Left ventricle myocardium superior (tissue), 1 donor: ENCODE data around the gene HES4. TPM values are rescaled to one million over a fixed set of nuclear protein-coding genes. Genes with fewer than 3 reads are reported as not detected.
"Not testable (repeated sequence)": the region's sequence is repeated elsewhere in the genome, so short reads cannot be mapped to it uniquely, and the experiment has no call there.

Experiments used
- ATAC-seq: fragments of 200-7000 bp; cut with Tn5 transposase; one replicate; pipeline ENCODE4 v1.9.1; 2020; ENCODE audit warnings: mild to moderate bottlenecking, moderate library complexity
- DNase-seq: peaks from one replicate; pipeline ENCODE4 v3.0.0-alpha.2; 2020
- intact Hi-C: fragments of 100-400 bp; cut with micrococcal nuclease; formaldehyde crosslinking; loops from one replicate; pipeline ENCODE4 v1.11.0; 2022
- total RNA-seq: library from RNA; stranded (reverse); fragmentation: NEBNext Ultra II Directional; extraction: Animal tissue kit (Norgen Biotek cat#: 25700); gene quantifications from one replicate; pipeline ENCODE4 v1.2.1, GENCODE V29; 2021
- donor health status: DM: no; HTN: yes; CAD: no; lungs with severe emphysema.

The HES4 gene
- total RNA-seq, 1 donor from 2014 or later: 39.4 TPM

DNA sequence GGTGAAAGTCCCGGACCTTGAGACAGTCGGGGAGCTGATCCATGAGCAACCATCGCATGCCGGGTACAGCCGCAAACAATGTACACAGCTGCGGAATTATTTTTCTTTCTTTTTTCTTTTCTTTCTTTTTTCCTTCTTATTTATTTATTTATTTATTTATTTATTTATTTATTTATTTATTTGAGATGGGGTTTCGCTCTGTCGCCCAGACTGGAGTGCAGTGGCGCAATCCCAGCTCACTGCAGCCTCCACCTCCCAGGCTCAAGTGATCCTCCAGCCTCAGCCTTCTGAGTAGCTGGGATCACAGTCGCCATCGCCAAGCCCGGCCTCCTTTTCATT is 15.5 kb downstream of the HES4 start:
- DNase-seq (no peak), ATAC-seq (no peak)
- intact Hi-C loops: no loop called here

DNA sequence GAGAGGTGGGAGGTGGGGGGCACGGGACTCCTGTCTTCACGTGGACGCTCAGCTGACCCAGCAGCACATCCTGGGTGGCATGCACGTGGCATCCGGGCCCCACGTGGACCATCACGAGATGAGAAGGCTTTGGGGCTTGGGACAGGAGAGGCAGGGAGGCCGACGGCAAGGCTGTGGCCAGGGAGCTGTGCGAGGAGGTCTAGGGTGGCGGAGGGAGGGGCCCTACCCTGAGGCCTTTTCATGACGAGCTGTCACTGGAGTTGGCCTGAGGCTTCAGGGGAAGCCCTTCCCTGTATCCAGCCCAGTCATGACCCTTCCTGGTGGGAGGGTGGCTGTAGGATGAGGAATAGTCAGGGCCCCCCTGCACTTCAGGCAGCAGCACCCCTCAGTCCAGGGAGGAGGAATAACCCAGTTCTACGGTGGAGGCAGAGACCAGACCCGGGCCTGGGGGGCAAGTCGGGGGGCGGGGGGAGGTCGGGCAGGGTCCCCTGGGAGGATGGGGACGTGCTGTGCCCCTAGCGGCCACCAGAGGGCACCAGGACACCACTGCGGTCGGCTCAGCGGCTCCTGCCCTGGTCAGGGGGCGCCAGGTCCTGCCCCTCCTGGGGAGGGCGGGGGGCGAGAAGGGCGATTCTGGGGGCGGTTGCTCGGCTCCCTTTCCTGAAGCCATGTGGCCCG is 16.0 kb downstream of the HES4 start:
- intact Hi-C loops: no loop called here
- DNase-seq (peak; percentile 71), ATAC-seq (no peak)

DNA sequence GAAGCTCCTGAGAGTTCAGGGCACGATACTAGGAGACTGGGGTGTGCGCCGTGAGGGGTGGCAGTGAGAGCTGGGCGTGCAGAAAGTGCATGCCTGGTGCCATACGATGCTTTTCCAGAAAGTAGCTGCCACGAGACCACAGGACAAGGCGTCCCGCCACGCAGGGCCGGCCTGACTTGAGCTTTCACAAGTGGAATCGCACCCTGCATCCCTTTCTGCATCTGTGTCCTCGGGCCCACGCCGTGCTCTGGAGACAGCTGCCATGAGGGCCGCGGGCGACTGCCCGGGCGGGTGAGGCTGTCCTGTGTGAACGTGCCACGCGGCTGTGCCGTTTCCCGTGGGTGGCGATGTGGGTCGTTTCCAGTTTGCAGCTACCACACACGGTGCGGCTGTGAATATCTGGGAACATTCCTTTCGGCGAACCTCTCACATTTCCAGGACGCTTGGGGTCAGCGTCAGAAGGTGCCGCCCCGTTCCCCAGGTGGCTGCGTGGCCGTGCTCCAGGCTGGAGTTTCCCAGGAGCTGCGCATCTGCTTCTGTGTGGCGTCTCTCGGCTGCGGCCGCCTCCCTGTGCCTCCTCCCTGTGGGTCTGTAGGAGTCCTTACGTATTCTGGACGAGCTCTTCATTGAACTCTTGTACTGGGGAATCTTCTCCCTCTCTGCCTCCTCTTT is 17.0 kb downstream of the HES4 start:
- ATAC-seq: no peak
- intact Hi-C loops: no loop called here
- peak; percentile 43 for DNase-seq

DNA sequence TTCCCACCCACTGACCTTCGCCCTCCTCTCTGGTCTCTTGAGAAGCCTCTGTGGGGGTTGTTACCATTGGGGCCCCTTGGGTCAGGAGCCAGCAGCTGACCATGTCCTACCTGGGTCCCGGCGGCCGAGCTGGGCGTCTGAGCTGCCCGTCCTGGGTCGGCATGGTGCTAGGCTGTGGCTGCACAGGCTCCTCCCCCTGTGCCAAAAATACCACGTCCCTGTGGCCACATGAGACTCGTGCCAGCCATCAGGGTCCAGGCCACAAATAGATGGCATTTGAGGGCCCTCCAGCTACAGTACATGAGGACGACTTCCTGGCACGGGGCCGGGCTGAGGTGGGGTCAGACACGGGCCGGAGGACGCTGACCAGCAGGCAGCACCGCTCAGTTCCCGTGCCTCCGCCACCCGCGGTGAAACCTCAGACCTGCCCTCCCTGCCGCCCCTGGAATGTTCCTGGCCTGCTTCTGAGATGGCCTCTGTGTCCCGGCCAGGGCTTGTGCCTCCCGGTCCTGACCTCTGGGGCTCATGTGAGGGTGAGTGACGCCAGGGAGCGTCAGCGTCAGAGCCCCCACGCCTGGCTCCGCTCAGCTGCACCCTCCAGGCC is 17.8 kb downstream of the HES4 start, which contains the start of gene PERM1:
PERM1 (minus strand) TSS at position 139 of the 604 bp plus-strand sequence. CDS start 1,064 bp downstream, outside the sequence.
- DNase-seq (peak; percentile 91), ATAC-seq (peak; percentile 74)
- intact Hi-C loops: no loop called here

DNA sequence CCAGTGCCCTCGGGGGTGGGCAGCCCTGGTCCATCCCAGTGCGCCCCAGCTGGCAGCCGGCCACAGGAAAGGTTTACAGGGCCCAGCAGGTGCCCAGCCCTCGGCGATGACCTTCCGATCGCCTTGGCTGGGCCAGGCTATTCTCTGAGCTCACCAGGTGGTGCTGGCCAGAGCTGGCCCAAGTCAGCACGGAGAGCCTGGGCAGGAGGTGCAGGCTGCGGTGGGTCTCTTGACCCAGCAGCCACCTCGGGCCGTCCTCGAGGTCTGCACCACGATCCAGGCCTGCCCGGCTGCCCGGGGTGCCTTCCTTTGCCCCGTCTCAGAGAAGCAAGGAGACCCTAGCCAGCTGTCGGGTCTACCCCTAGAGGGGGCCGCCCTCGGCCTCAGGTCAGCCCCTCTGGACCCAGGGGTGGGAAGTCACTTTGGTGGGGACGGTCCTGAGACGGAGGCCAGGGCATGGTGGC is 18.4 kb downstream of the HES4 start:
- peak; percentile 65 for DNase-seq
- ATAC-seq: peak; percentile 11
- intact Hi-C loops: no loop called here

DNA sequence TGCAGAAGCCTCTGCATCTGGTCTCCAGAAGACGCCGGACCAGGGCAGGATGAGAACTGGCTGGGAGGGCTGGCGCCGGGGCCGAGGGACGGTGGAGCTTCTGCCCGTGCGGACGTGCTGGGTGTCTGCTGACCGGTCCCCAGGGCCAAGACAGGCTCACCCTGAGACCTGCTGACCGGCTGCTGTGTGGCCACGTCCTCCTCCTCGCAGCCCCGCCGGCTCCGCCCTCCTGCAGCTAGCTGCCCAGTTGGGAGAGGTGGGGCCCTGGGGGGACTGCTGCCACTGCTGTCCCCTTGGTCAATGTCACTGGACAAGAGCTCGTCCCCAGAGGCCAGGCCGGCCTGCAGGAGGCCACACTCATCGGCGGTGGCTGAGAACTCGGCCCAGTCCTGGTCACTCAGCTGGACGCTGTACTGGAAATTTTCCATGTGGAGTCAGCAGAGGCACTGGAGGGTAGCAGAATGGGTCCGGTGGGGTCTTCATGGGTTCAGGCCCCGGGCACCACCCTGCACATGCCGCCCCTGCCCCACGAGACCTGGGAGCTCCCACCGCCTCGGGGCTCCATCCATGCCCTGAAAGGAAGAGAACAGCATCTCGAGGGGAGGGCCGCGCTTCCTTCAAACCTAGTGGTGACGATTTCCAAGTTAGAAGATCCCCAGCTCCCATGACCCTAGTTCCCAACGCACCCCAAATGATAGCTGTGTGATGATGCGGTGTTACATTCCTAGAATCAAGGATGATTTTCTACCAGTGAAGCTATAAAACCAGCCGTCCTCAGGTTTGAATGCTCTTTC is 19.1 kb downstream of the HES4 start:
- ATAC-seq (peak; percentile 73), DNase-seq (peak; percentile 90)
- intact Hi-C loops: no loop called here

DNA sequence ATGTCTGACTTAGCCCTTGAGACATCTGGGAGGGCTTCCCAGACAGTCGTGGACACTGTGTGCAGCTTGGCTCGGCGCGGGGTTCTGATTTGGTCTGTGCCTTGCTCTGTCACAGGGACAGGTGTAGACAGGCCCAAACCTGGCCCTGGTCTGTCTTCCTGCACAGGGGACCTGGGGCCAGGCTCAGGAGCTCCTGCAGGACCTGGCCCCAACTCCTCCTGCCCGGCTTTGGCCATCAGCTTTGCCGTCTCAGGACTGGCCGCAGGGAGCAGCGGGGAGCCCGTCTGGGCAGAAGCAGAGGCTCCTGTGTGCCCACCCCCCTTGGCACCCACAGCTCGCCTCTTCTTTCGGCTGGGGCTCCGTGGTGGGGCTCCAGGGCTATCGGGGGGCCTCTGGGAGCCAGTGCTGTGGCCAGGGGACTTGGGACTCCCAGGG is 19.7 kb downstream of the HES4 start:
- intact Hi-C loops: no loop called here
- DNase-seq (peak; percentile 52), ATAC-seq (peak; percentile 1)

DNA sequence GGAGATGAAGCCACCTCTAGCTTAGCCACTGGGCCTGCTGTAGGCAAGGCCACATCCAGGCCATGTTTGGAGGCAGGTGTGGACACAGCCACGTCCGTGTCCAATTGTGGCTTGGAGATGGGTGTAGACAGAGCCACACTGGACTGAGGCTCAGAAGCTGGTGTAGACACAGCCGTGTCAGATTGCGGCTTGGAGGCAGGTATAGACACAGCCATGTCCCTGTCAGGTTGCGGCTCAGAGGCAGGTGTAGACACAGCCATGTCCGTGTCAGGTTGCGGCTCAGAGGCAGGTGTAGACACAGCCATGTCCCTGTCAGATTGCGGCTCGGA is 20.2 kb downstream of the HES4 start:
- intact Hi-C loops: no loop called here
- DNase-seq: no peak
- no peak for ATAC-seq

DNA sequence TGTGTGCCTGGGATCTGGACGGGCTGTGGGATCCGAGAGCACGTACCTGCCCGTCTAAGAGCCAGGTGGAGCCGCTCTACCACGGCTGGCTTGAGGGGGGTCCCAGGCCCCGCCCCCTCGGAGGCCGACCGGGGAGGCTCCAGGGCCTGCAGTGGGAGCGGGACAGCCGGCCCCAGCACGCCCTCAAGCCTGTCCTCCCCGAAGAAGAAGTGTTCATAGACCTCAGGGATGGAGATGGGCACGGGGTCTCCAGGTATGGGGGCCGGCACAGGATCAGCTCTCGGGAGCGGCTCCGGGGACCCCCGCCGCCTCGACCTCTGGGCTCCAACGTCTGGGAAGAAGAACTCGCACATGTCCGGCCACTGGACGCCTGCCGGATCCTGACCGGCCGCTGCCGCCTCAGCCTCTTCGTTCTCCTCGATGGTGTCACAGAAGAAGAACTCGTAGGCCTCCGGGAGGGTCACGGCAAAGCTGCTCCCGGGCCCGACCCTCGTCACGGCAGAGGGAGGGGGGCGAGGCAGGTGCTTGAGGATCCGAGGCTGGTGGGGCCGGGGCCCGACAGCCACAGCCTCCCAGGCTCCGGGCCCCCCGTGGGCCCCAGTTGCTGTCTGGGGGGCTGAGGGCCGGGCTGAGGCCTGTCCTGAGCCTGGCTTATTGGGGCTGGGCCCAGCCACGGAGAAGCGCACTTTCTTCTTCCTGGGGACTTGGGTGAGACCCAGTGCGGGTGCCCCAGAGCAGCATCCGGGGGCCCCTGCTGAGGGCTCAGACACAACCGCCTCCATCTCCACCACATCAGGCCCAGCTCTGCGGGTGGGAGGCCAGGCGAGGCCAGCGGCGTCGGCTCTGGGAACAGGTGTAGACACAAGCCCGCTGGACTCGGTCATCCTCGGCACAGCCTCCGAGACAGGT is 20.8 kb downstream of the HES4 start:
- intact Hi-C loops: no loop called here
- DNase-seq: peak; percentile 44
- ATAC-seq: no peak

DNA sequence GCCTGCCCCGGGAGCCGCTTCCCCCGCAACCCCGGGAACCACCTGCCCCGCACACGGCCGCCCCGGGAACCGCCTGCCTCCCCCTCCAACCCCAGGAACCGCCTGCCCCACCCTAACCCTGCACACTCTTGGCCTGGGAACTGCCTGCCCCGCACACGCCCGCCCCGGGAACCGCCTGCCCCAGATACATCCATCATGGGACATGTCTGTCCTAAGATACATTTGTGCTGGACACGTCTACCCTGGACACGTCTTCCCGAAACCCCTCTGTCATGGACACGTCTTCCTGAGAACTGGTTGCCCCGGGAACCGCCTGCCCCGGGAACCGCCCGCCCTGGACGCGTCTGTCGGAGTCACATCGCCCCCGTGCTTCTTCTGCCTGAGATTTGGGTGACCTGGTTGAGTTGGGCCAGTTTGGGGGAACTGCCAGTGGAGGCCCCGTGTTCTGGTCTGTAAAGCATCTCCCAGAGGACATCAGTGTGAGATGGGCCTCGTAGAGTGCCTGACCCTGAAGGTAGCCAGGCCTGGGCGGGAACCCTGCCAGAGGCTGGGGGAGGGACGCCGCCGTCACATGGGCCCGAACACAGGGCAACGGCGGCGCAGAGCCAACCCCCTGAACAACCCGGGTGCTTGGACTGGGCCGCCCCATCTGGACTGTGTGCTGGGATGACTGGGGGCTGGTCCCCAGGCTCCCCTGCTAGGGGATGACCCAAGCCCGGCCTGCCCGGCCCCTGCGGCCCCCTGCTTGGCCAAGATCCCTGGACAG is 21.6 kb downstream of the HES4 start:
- intact Hi-C loops: no loop called here
- DNase-seq (peak; percentile 79), ATAC-seq (no peak)

DNA sequence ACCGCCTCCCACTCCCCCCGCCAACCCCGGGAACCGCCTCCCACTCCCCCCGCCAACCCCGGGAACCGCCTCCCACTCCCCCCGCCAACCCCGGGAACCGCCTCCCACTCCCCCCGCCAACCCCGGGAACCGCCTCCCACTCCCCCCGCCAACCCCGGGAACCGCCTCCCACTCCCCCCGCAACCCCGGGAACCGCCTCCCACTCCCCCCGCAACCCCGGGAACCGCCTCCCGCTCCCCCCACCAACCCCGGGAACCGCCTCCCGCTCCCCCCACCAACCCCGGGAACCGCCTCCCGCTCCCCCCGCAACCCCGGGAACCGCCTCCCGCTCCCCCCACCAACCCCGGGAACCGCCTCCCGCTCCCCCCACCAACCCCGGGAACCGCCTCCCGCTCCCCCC is 23.1 kb downstream of the HES4 start:
- intact Hi-C loops: not testable (repeated sequence)

DNA sequence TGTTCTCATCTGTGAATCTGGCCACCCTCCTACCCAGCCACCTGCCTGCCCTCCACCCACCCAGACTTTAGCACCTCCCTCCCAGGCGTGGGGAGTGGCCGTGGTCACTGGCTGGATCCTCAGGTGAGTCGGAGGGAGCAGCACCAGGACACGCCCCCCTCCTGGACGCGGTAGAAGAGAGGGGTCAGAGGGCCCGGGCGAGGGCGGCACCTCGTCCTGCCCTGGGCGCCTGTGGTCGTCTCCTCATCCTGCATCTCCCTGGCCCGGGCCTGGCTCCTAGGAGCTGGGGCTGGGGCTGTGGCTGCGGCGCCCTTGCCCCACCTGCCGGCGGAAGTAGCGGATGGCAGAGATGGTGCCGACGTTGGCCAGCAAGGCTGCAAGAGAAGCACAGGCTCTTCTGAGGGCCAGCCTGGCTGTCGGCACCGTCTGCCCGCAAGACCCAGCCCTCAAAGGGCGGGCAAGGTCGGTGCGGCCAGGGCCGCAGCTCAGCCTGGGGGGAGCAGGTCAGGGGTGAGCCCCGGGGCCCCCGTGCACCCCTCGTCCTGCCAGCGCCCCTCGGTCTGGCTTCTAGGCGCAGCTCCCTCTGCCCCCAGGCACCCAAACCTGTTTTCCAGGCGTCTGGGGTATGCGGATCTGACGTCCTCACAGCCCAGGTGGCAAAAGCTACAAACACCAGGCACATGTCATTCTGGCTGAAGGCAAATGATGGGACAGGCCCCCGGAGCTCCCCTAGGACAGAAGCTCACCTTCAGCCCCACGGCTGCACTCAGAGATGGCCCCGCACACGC is 23.8 kb downstream of the HES4 start:
- DNase-seq (peak; percentile 74), ATAC-seq (peak; percentile 1)
- intact Hi-C loops: no loop called here

More for the DNA sequence above, 23.1 kb downstream of the HES4 start:
- ATAC-seq: not testable (repeated sequence)
- DNase-seq: peak; percentile 70

DNA sequence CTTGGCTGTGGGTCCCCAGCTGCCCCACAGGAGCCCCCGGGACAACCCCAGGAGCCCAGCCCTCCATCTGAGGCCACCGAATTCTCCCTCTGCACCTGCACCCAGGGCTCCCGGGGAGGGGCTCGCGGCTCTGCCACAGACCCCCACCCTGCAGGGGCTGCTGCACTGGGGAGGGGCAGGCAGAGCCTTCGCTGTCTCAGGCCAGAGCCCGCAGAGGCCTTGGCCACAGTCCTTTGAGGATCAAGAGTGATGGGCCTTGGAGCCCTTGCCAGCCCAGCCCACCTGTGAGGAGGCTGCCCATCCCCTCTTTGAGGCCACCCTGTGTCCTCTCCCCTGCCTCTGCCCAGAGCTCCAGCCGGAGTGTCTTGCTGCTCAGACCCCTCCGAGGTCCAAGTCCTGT is 24.5 kb downstream of the HES4 start:
- intact Hi-C loops: no loop called here
- ATAC-seq (no peak), DNase-seq (peak; percentile 31)

DNA sequence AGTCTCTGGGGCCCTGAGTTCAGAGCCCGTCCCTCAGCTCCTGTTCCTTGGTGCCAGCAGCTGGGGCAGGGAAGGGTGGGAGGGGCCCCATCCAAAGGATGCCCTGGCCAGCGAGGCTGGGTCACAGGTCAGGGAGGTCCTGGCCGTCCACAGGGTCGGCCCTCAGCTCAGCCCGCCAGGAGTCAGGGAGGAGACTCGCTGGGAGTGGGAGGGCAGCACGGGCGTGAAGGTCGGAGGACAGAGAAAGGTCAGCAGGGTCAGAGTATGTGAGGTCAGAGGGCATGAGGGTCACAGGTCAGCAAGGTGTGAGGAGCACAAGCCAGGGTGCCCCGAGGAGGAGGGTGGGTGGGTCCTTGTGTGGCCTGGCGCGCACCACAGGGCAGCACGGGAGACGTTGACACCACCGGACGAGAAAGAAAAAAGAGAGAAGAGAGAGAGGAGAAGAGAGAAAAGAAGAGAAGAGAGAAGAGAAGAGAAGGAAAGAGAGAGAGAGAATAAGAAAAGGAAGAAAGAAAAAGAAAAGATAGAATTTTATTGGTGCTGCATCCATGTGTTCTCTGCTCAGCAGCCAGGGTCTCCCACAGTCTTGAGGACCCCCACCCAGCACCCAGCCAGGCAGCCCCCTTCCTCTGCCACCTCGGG is 25.1 kb downstream of the HES4 start:
- ATAC-seq: peak; percentile 4
- intact Hi-C loops: no loop called here
- DNase-seq: peak; percentile 41

DNA sequence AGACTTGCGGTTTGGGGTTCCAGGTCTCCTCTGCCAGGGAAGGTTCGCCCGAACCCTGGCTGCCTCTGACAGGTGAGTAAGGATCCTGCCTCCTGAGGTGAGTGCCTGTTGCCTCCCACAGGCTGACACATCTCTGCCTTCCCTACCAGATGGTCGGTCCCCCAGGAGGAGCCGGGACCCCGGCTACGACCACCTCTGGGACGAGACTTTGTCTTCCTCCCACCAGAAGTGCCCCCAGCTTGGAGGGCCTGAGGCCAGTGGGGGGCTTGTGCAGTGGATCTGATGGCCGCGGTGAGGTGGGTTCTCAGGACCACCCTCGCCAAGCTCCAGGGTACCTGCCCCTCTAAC is 25.6 kb downstream of the HES4 start:
- DNase-seq: peak; percentile 37
- intact Hi-C loops: no loop called here
- peak; percentile 2 for ATAC-seq

DNA sequence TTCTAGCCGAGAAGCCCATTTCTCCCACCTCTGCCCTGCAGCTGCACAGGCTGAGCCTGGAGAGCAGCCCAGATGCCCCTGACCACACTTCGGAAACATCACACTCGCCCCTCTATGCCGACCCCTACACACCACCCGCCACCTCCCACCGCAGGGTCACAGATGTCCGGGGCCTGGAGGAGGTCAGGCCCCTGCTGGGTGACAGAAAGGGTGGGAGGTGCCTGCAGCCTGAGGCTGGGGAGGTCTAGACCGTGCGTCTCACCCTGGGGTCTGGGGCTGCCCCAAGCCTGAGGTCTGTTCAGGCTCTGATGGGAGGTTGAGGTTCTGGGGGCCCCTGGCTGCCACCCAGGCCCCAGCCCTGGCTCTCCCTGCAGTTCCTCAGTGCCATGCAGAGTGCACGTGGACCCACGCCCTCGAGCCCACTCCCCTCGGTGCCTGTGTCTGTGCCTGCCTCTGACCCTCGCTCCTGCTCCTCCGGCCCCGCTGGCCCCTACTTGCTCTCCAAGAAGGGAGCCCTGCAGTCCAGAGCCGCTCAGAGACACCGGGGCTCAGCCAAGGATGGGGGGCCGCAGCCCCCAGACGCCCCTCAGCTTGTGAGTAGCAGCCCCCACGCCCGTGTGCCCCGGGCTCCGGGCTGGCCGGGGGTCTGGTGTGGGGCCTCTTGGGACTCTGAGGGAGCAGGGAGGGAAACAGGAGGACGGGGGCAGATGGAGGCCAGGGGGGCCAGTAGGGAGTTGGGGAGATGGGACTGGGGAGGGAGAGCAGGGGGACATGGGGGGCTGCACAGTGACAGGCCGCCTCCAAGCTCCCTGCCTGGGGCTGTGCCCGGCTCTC is 26.2 kb downstream of the HES4 start:
- intact Hi-C loops: no loop called here
- peak; percentile 15 for ATAC-seq
- peak; percentile 54 for DNase-seq
